Thymus (tissue), 11 donors: ENCODE measurements around the gene LEPROT. TPM values are rescaled to one million over a fixed set of nuclear protein-coding genes. Genes with fewer than 3 reads are reported as not detected.
A peak's percentile ranks its signal among the peaks of the same experiment; 100 is the strongest.
"Not testable (repeated sequence)": the region's sequence is repeated elsewhere in the genome, so short reads cannot be mapped to it uniquely, and the experiment has no call there.

Experiments used
- DNase-seq, 9 donors: peaks; one replicate each; pipeline ENCODE4 v3.0.0-alpha.2; 2013; ENCODE audit warnings: low spot score in 9 of 9, low read depth in 6 of 9, missing footprints in 1 of 9
- H3K27ac ChIP-seq, 2 donors: one replicate each; pipeline ENCODE4 v1.5.1; 2013; ENCODE audit warnings: control low read depth in 1 of 2, low read depth in 1 of 2, low read length in 1 of 2, mild to moderate bottlenecking in 1 of 2, moderate library complexity in 1 of 2
- H3K27me3 ChIP-seq, 2 donors: one replicate each; pipeline ENCODE4 v1.5.1; 2013; ENCODE audit warnings: low read length in 1 of 2; ENCODE audit not compliant: control insufficient read depth in 2 of 2, insufficient read depth in 1 of 2
- H3K36me3 ChIP-seq, 2 donors: one replicate each; pipeline ENCODE4 v1.5.1; 2013; ENCODE audit warnings: low read length in 1 of 2, mild to moderate bottlenecking in 1 of 2, moderate library complexity in 1 of 2; ENCODE audit not compliant: control insufficient read depth in 2 of 2, insufficient read depth in 2 of 2
- H3K4me1 ChIP-seq, 2 donors: one replicate each; pipeline ENCODE4 v1.5.1; 2013; ENCODE audit warnings: low read length in 2 of 2; ENCODE audit not compliant: control insufficient read depth in 2 of 2, insufficient read depth in 2 of 2
- H3K4me3 ChIP-seq, 2 donors: one replicate each; pipeline ENCODE4 v1.5.1; 2013; ENCODE audit warnings: low read length in 2 of 2, control low read depth in 1 of 2, mild to moderate bottlenecking in 1 of 2
- H3K9me3 ChIP-seq, 2 donors: one replicate each; pipeline ENCODE4 v1.5.1; 2013; ENCODE audit warnings: low read length in 1 of 2, mild to moderate bottlenecking in 1 of 2; ENCODE audit not compliant: control insufficient read depth in 2 of 2, insufficient read depth in 1 of 2
- WGBS: extraction: QIAGEN DNeasy Blood & Tissue Kit; methylation state at CpG from one replicate; pipeline ENCODE4 v1.1.7; 2013; 5-methylcytosine and 5-hydroxymethylcytosine counted together
- polyA plus RNA-seq: library from polyadenylated mRNA; stranded (reverse); fragments of 200-250 nt; gene quantifications from one replicate; pipeline ENCODE4 v1.2.3, GENCODE V29; 2013
- total RNA-seq: library from RNA; stranded (reverse); fragments of 120-200 nt; gene quantifications from one replicate; pipeline ENCODE4 v1.2.4, GENCODE V29; 2013
- donor health status: healthy.

Gene LEPROT
- total and polyA plus RNA-seq, 2 donors: 14.8 to 34.6 TPM

DNA sequence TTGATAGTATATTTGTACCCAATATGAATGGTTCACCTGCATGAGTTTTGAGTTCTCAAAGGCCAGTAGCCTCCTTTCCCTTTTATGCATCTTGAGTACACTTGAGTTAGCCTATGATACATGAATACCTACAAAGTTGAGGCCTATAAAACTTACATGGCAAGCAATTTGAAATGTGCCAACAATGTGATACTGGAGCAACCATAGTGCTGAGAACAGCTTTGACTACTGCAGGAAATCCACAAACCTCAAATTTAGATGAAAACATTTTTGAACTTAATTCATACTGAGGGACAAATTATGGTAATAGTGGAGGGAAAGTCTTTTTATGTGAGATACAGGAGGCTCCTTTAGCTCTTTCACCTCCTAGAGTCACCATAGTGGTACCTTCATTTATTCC lies 37.4 kb downstream of the LEPROT start:
- DNase-seq: peak in 3 of 9 donors; percentile 2 to 17 (median 9)
- Histone ChIP-seq H3K36me3 (no peaks in the 10 kb centered on the region), H3K27me3 (no peaks in the 10 kb centered on the region), H3K4me3 (no peak overlapping the region), H3K4me1 (no peaks in the 10 kb centered on the region), H3K9me3 (no peaks in the 10 kb centered on the region), H3K27ac (no peak overlapping the region)

GRCh38 chr1:65458730-65459396 lies 38.4 kb downstream of the LEPROT start:
- no peak for DNase-seq
- no peaks in the 10 kb centered on the region for H3K36me3 ChIP-seq
- no peaks in the 10 kb centered on the region for H3K4me1 ChIP-seq
- H3K4me3 ChIP-seq: no peak overlapping the region
- no peak overlapping the region for H3K27ac ChIP-seq
- no peaks in the 10 kb centered on the region for H3K9me3 ChIP-seq
- 94% methylated on average over 2 of the region's 2 CpGs for WGBS
- H3K27me3 ChIP-seq: no peaks in the 10 kb centered on the region

- no peak overlapping the region for H3K27ac ChIP-seq
- WGBS: 93% methylated on average over 1 of the region's 1 CpG
- no peaks in the 10 kb centered on the region for H3K27me3 ChIP-seq
- H3K4me1 ChIP-seq: no peaks in the 10 kb centered on the region
- H3K36me3 ChIP-seq: no peaks in the 10 kb centered on the region
- peak in 2 of 9 donors; percentile 13 to 29 for DNase-seq
- no peak overlapping the region for H3K4me3 ChIP-seq
- H3K9me3 ChIP-seq: no peaks in the 10 kb centered on the region
These were observed 38.9 kb downstream of the LEPROT start for GRCh38 chr1:65459397-65459768.

DNA sequence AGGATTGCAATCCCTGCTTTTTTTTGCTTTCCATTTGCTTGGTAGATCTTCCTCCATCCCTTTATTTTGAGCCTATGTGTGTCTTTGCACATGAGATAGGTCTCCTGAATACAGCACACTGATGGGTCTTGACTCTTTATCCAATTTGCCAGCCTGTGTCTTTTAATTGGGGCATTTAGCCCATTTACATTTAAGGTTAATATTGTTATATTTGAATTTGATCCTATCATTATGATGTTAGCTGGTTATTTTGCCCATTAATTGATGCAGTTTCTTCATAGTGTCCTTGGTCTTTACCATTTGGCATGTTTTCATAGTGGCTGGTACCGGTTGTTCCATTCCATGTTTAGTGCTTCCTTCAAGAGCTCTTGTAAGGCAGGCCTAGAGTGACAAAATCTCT lies 45.4 kb downstream of the LEPROT start:
- H3K27me3 ChIP-seq, H3K27ac ChIP-seq, DNase-seq, H3K36me3 ChIP-seq, H3K4me3 ChIP-seq, H3K9me3 ChIP-seq, H3K4me1 ChIP-seq: not testable (repeated sequence)
- WGBS: 100% methylated on average over 1 of the region's 1 CpG

GRCh38 chr1:65467536-65467935 lies 47.1 kb downstream of the LEPROT start:
- H3K9me3 ChIP-seq: no peaks in the 10 kb centered on the region
- H3K4me1 ChIP-seq: no peaks in the 10 kb centered on the region
- no peak for DNase-seq
- no peak overlapping the region for H3K4me3 ChIP-seq
- H3K27ac ChIP-seq: no peak overlapping the region
- H3K27me3 ChIP-seq: no peaks in the 10 kb centered on the region
- H3K36me3 ChIP-seq: no peaks in the 10 kb centered on the region
- 85% methylated on average over 6 of the region's 6 CpGs for WGBS

DNA sequence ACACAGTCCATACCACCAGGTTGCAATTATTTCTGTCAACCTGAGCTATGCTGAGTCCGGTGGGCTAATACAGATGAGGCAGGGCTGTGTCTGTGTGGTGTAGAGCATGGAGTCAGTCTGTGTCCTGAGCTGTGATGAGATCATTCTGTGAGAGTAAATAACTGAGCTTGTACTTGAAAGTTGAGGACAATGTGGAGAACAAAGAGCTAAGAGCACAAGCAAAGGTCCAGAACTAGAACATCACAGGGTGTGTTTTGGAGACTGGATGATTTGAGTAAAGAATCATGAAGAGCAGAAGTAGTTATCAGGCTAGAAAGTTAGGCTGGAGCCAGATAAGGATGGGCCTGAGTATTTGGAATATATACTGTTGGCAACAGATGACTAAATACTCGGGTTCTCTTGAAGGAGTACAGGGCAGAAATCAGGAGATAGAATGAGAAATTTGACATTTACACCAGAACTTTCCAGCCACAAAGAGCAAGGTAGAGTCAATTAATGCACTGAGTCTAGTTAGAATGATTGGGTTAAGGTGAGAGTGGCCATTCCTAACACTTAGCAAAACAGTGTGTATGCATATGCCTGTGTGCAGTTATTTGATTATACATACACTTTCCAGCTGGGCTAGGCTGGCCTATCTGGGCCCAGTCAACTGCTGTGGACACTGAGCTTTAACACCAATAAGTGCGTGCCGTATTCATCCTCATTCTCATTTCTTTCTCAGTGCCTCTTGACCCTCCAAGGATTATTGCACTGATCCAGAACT lies 48.8 kb downstream of the LEPROT start:
- DNase-seq: no peak
- no peak overlapping the region for H3K4me3 ChIP-seq
- WGBS: 84% methylated on average over 4 of the region's 4 CpGs
- H3K36me3 ChIP-seq: no peaks in the 10 kb centered on the region
- H3K27ac ChIP-seq: no peak overlapping the region
- no peaks in the 10 kb centered on the region for H3K27me3 ChIP-seq
- no peaks in the 10 kb centered on the region for H3K4me1 ChIP-seq
- H3K9me3 ChIP-seq: no peaks in the 10 kb centered on the region

- no peaks in the 10 kb centered on the region for H3K4me1 ChIP-seq
- no peaks in the 10 kb centered on the region for H3K9me3 ChIP-seq
- H3K4me3 ChIP-seq: no peak overlapping the region
- H3K27ac ChIP-seq: no peak overlapping the region
- H3K27me3 ChIP-seq: no peaks in the 10 kb centered on the region
- DNase-seq: no peak
- H3K36me3 ChIP-seq: no peaks in the 10 kb centered on the region
- WGBS: 95% methylated on average over 4 of the region's 4 CpGs
These were observed 49.4 kb downstream of the LEPROT start for GRCh38 chr1:65469889-65470340.

DNA sequence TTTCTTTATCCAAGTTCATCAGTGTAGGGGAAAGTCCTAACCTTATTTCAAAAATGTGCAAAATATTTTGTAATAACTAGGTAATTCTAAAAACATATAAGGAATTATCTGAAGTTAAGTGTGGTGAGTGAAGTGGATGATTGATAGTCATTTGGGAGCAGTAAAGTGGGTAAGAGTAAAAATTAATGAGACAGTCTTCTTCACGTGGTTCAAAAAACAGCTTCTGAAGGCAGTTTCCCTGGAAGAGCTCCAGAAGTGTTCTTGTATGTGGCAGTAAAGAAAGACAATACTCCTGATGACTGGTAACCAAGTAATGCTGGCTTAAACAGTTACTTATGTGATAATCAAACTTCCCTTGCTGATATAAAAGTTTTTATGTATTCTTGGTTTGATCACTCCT lies 50.3 kb downstream of the LEPROT start:
- no peak for DNase-seq
- no peak overlapping the region for H3K4me3 ChIP-seq
- no peaks in the 10 kb centered on the region for H3K9me3 ChIP-seq
- 84% methylated on average over 1 of the region's 1 CpG for WGBS
- no peaks in the 10 kb centered on the region for H3K36me3 ChIP-seq
- no peak overlapping the region for H3K27ac ChIP-seq
- H3K4me1 ChIP-seq: no peaks in the 10 kb centered on the region
- no peaks in the 10 kb centered on the region for H3K27me3 ChIP-seq

- Histone ChIP-seq H3K4me3 (no peak overlapping the region), H3K36me3 (no peaks in the 10 kb centered on the region), H3K27ac (no peak overlapping the region), H3K4me1 (no peaks in the 10 kb centered on the region), H3K9me3 (no peaks in the 10 kb centered on the region), H3K27me3 (no peaks in the 10 kb centered on the region)
- 91% methylated on average over 2 of the region's 2 CpGs for WGBS
- DNase-seq: no peak
These were observed 50.9 kb downstream of the LEPROT start for GRCh38 chr1:65471213-65471833.
